HCT116 (cell line): Measurements from ENCODE around the gene PML. TPM values are rescaled to one million over a fixed set of nuclear protein-coding genes. Genes with fewer than 3 reads are reported as not detected.

Source experiments
- ATAC-seq: fragments of 200-7000 bp; cut with Tn5 transposase; 2 replicates; pipeline ENCODE4 v1.9.1; 2020; ENCODE audit warnings: mild to moderate bottlenecking, moderate library complexity
- BruUV-seq: library from RNA; stranded (reverse); fragments of 400-500 nt; replicated peaks from 2 replicates; lab custom pipeline; 2021; lab: Mats Ljungman, UMichigan
- CTCF ChIA-PET: fragments of 300-600 bp; sonication (Branson Sonifier 250); formaldehyde crosslinking; loops from one replicate; lab custom pipeline; 2021; ENCODE audit warnings: antibody characterized with exemption; lab: Charles Lee
- POLR2A ChIA-PET: fragments of 300-600, 350-600 bp; sonication (Branson Sonifier 250); formaldehyde crosslinking; loops from one replicate; lab custom pipeline; 2021; ENCODE audit warnings: antibody characterized with exemption; lab: Charles Lee
- RAD21 ChIA-PET, 2 experiments: fragments of 300-600 bp; sonication (Branson Sonifier 250); formaldehyde crosslinking; loops; one replicate each; lab custom pipeline; 2023; ENCODE audit warnings: low total read pairs in 2 of 2; ENCODE audit not compliant: uncharacterized antibody in 2 of 2, unreplicated experiment in 2 of 2, low non-redundant PET in 1 of 2; lab: Charles Lee
- DNase-seq: peaks from one replicate; pipeline ENCODE4 v3.0.0-alpha.2; 2010; ENCODE audit warnings: low read depth, low spot score
- H2AFZ ChIP-seq: fragments of 200-600 bp; shearing (Covaris generic), sonication (generic); 2 replicates; pipeline ENCODE4 v1.6.1; 2017; ENCODE audit warnings: low read depth, mixed run types, mixed read lengths, antibody characterized with exemption, low read length; ENCODE audit not compliant: poor library complexity, severe bottlenecking
- H3K27ac ChIP-seq: 2 replicates; pipeline ENCODE4 v1.5.1; 2012; ENCODE audit warnings: low read depth, low read length
- H3K27me3 ChIP-seq: fragments of 200-600 bp; sonication (generic); 2 replicates; pipeline ENCODE4 v1.6.1; 2016; ENCODE audit warnings: mixed run types, low read length, mixed read lengths; ENCODE audit not compliant: insufficient read depth
- H3K36me3 ChIP-seq, 2 experiments: fragments of 200-500 bp in 1 of 2; fragments of 200-600 bp in 1 of 2; sonication (Bioruptor generic) in 1 of 2; sonication (generic) in 1 of 2; 2 replicates each; pipeline versions ENCODE4 v1.5.1 to v1.6.1; 2014 to 2016; ENCODE audit warnings: low read length in 2 of 2, inconsistent platforms in 1 of 2, mixed read lengths in 1 of 2, mixed run types in 1 of 2; ENCODE audit not compliant: insufficient read depth in 2 of 2, control insufficient read depth in 1 of 2
- H3K4me1 ChIP-seq, 2 experiments: fragments of 200-600 bp in 1 of 2; sonication (generic) in 1 of 2; 2 replicates each; pipeline versions ENCODE4 v1.5.1 to v1.6.1; 2012 to 2017; ENCODE audit warnings: low read length in 2 of 2, inconsistent platforms in 1 of 2, mild to moderate bottlenecking in 1 of 2, mixed read lengths in 1 of 2, mixed run types in 1 of 2, moderate library complexity in 1 of 2; ENCODE audit not compliant: insufficient read depth in 2 of 2, control insufficient read depth in 1 of 2
- H3K4me2 ChIP-seq: fragments of 200-600 bp; sonication (generic); 2 replicates; pipeline ENCODE4 v1.6.1; 2017; ENCODE audit warnings: mixed run types, low read length, mixed read lengths
- H3K4me3 ChIP-seq, 2 experiments: fragments of 200-600 bp in 1 of 2; sonication (generic) in 1 of 2; replicated peaks in 1 of 2; 2 replicates each; pipeline ENCODE4 v1.5.1; 2011 to 2016; ENCODE audit warnings: low read length in 2 of 2, control low read depth in 1 of 2, low read depth in 1 of 2, mild to moderate bottlenecking in 1 of 2, mixed read lengths in 1 of 2, mixed run types in 1 of 2
- H3K79me2 ChIP-seq: fragments of 200-600 bp; sonication (generic); 2 replicates; pipeline ENCODE4 v1.6.1; 2017; ENCODE audit warnings: mild to moderate bottlenecking, mixed run types, low read length, moderate library complexity, mixed read lengths; ENCODE audit not compliant: insufficient read depth
- H3K9ac ChIP-seq: fragments of 200-600 bp; sonication (generic); 2 replicates; pipeline ENCODE4 v1.6.1; 2016; ENCODE audit warnings: low read length, mixed read lengths
- H3K9me2 ChIP-seq: fragments of 200-600 bp; sonication (generic), shearing (Covaris generic); 2 replicates; pipeline ENCODE4 v1.6.1; 2017; ENCODE audit warnings: mixed run types, mild to moderate bottlenecking, moderate library complexity; ENCODE audit not compliant: insufficient read depth
- H3K9me3 ChIP-seq, 2 experiments: fragments of 200-500 bp in 1 of 2; fragments of 200-600 bp in 1 of 2; sonication (Bioruptor generic) in 1 of 2; sonication (generic) in 1 of 2; 2 replicates each; pipeline ENCODE4 v1.6.1; 2014 to 2017; ENCODE audit warnings: low read length in 2 of 2, mixed read lengths in 2 of 2, inconsistent platforms in 1 of 2, low read depth in 1 of 2, mild to moderate bottlenecking in 1 of 2, mixed run types in 1 of 2, moderate library complexity in 1 of 2; ENCODE audit not compliant: control insufficient read depth in 1 of 2, insufficient read depth in 1 of 2
- H4K20me1 ChIP-seq: fragments of 200-600 bp; sonication (generic), shearing (Covaris generic); 2 replicates; pipeline ENCODE4 v1.6.1; 2017; ENCODE audit warnings: mixed run types, mild to moderate bottlenecking, moderate library complexity; ENCODE audit not compliant: insufficient read depth
- ELF1 ChIP-seq: IDR thresholded peaks from 2 replicates; pipeline ENCODE4 v1.6.1; 2012; ENCODE audit warnings: low read depth, borderline replicate concordance
- intact Hi-C: fragments of 100-400 bp; cut with micrococcal nuclease; formaldehyde crosslinking; loops from 2 replicates; pipeline ENCODE4 v1.10.0; 2022
- total RNA-seq: library from RNA; stranded (reverse); gene quantifications from one replicate; pipeline ENCODE4 v1.2.1, GENCODE V29; 2021; ENCODE audit not compliant: unreplicated experiment
- TF ChIP-seq, protein P1 (sequence below): IDR thresholded peaks from 2 replicates; pipeline ENCODE4 v1.6.1; 2012
- TF ChIP-seq, protein P2 (sequence below): IDR thresholded peaks from 2 replicates; pipeline ENCODE4 v1.6.1; 2012
- TF ChIP-seq, protein P3 (sequence below): IDR thresholded peaks from 2 replicates; pipeline ENCODE4 v1.6.1; 2011; ENCODE audit warnings: mild to moderate bottlenecking, low read length, moderate library complexity; ENCODE audit not compliant: insufficient replicate concordance; ENCODE audit errors: extremely low read depth

PML gene
- total RNA-seq, 1 experiment from 2014 or later = 28.1 TPM

DNA sequence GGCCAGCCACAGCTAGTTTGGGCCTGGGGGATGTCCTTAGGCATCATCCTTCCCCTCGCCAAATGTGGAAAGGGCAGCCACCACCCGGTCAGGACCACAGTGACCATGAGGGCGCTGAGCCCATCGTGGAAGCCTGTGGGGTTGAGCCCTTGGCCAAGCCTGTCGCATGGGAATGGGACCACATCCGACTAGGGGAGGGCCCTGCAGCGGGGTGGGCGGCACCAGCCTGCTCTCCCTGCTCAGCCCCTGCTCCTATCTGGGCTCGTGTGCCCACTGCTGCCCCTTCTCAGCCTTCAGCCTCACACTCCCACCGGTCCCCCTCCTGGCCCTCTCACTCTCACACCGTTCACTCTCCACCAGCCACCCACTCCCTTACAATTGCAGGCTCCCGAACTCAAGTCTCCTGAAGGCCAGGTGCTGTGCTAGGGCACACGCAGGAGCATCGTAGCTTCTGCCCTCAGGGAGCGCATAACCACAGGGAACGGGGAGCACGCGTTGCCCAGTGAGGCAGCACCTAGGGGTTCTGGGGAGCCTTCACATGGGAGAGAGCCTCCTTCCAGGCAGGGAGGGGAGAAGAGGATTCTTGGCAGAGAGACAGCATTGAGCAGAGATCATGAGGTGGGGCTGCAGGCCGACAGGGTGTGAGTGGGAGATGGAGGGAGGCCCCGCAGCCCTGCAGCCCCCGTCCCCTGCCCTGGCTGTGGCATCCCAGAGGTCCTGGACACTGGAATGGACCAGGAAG is 42.2 kb upstream of the PML start:
- Histone ChIP-seq H3K9me2 (no peaks in the 10 kb centered on the region), H3K9me3 (no peaks in the 10 kb centered on the region), H3K4me3 (no peak overlapping the region), H4K20me1 (no peaks in the 10 kb centered on the region), H3K4me1 (peaks cover 13 to 29% of the 10 kb centered on the region in 2 experiments), H3K9ac (no peak overlapping the region), H3K27me3 (no peaks in the 10 kb centered on the region), H3K79me2 (no peaks in the 10 kb centered on the region), H3K4me2 (no peak overlapping the region), H3K27ac (no peak overlapping the region), H3K36me3 (no peaks in the 10 kb centered on the region), H2AFZ (no peak overlapping the region)
- DNase-seq (no peak), ATAC-seq (no peak)
- ChIA-PET POLR2A (no interaction called here), RAD21 (no interaction called here), CTCF (interaction anchor here (1.4 to 2.4 kb wide), 5 partner anchors 8 to 368 kb away, joined by 8 to 16 read pairs (median 9); no protein-coding TSS in a partner anchor)
- BruUV-seq = no TSS peak
- intact Hi-C loops = no loop called here
- TF ChIP-seq, protein P1, sequence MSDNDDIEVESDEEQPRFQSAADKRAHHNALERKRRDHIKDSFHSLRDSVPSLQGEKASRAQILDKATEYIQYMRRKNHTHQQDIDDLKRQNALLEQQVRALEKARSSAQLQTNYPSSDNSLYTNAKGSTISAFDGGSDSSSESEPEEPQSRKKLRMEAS = no peak
- TF ChIP-seq, protein P2, sequence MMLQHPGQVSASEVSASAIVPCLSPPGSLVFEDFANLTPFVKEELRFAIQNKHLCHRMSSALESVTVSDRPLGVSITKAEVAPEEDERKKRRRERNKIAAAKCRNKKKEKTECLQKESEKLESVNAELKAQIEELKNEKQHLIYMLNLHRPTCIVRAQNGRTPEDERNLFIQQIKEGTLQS = no peak
- TF ChIP-seq, protein P3, sequence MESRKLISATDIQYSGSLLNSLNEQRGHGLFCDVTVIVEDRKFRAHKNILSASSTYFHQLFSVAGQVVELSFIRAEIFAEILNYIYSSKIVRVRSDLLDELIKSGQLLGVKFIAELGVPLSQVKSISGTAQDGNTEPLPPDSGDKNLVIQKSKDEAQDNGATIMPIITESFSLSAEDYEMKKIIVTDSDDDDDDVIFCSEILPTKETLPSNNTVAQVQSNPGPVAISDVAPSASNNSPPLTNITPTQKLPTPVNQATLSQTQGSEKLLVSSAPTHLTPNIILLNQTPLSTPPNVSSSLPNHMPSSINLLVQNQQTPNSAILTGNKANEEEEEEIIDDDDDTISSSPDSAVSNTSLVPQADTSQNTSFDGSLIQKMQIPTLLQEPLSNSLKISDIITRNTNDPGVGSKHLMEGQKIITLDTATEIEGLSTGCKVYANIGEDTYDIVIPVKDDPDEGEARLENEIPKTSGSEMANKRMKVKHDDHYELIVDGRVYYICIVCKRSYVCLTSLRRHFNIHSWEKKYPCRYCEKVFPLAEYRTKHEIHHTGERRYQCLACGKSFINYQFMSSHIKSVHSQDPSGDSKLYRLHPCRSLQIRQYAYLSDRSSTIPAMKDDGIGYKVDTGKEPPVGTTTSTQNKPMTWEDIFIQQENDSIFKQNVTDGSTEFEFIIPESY = no peak
- no peak for TF ChIP-seq ELF1
